ENCODE results near the gene RFX7.

The RFX7 gene

DNA sequence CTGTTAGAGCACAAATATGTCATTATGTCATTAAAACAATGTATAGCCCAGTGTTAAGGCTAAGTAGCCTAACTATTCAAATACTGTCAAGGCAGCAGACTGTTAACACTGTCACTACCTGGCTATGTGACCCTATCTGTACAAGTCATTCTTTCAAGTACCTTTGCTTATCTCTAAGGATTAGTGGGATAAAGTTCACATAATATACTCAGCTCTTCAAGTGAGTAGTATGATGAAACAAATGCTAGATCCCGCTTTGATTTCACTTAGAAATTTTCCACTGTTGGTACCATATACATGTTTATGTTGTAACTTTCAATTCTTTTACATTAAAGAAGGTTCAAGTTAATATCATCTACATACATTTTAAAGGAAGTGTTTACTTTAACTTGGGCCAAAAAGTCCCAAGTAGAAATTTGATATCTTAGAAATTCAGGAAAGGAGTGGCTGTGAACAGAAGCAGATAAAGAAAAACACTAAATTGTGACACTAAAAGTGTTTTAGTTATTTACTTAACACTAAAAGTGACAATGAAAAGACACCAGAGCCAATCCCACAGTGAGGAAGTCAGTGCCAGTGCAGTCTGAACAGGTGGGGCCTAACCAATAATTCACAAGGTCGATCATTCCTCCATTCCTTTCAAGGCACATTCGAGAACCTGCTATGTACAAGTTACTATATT is 4.8 kb upstream of the RFX7 start:
- H3K27ac ChIP-seq, result no peak overlapping the region
- TF ChIP-seq, protein P1, sequence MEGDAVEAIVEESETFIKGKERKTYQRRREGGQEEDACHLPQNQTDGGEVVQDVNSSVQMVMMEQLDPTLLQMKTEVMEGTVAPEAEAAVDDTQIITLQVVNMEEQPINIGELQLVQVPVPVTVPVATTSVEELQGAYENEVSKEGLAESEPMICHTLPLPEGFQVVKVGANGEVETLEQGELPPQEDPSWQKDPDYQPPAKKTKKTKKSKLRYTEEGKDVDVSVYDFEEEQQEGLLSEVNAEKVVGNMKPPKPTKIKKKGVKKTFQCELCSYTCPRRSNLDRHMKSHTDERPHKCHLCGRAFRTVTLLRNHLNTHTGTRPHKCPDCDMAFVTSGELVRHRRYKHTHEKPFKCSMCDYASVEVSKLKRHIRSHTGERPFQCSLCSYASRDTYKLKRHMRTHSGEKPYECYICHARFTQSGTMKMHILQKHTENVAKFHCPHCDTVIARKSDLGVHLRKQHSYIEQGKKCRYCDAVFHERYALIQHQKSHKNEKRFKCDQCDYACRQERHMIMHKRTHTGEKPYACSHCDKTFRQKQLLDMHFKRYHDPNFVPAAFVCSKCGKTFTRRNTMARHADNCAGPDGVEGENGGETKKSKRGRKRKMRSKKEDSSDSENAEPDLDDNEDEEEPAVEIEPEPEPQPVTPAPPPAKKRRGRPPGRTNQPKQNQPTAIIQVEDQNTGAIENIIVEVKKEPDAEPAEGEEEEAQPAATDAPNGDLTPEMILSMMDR (conservative IDR thresholded peaks at IDR 0.05), result no peak

DNA sequence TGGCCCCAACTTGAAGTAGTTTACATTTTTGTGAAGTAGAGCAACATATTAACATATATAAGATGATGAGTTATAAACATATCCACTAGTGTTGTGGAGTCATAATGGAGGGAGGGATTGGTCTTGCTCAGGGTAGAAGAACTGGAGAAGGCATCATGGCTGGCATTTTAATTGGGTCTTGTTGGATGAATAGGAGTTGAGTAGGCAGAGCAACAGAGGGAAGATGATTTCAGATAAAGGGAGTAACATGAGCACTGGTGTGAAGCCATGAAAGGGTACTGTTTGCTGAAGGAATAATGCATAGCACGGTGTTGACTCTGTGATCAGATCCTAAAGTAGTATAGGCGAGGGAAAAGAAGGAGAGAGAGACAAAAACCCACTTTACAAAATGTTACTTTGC is 3.6 kb upstream of the RFX7 start:
- no peak overlapping the region for H3K27ac ChIP-seq
- TF ChIP-seq, protein P1 (conservative IDR thresholded peaks at IDR 0.05), result no peak

DNA sequence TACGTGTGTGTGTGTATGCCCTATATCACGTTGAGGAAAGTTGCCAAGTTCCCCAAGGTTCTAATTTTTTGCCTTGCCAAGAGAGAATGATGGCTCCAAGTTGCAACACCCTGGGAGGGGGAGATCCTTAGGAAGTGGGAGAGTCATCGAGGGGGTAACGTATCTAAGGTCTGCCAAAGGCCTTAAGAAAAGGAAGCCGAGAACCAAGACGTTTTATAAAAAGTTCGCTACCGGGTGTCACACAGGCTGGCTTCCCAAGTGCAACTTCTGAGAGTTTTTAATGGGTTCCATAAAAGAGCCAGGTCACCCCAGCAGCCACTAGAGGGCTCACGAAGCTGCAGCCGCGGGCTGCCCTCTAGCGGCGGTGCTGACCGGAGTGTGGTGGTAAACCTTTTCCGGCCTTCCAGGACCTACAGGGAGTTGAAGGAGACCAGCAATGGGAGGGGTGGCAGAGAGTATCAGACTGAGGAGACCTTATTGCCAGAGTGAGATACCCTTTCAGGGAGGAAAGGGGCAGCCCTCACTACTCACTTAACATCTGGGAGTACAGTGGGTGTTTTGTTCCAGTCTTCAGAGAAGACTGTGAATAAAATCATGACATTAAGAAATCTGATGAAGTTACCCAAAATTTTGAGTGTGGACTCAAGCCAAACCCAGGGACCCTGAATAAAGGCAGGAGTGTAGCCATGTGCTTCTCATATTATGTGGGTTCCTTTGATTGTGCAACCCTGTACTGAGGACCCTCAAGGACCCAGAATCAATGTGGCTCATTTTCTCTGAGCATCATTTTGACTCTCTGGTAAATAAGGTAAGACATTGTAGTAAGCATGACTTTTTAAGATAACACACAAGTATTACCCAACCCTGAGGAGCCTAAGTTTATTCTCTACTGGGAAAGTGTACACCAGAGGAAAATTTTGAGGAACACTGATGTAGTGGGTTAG is 2.5 kb upstream of the RFX7 start:
- H3K27ac ChIP-seq, result no peak overlapping the region
- TF ChIP-seq, protein P1 (conservative IDR thresholded peaks at IDR 0.05), result peak; percentile 99

DNA sequence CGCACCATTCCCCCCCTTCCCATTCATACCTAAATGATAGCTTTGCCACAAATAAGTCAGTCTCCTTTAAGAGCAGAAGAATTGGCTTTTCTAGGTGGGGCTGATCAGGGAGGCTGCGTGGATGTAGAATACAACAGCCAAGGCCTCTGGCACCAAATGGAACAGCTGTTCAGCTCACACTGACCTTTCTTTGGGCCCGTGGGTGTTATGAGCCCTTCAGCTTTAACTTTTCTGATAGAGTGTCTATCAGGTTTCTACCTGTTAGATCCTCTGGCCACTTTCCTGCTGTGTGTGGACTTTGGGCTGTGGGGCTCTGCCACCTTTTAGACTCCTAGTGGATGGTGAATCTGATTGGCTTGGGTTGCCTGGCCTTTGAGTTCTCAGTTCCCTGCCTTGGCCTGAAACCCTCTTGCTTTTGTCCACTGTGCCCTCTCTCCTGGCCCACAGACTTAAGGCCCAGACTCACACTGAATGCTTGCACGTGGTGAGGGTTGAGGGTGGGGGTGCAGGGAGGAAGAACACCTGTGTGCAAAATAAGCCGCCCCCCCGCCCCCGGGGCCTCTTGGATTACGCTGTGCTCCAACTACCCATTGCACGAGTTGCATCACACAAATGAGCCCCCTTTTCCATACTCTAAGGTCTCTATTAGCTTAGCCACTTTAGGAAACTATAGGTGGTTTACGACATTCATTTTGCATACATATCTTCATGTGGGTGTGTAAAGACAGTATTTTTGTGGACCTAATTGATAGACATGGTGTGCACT is 1.3 kb upstream of the RFX7 start:
- TF ChIP-seq, protein P1 (conservative IDR thresholded peaks at IDR 0.05), result no peak
- no peak overlapping the region for H3K27ac ChIP-seq

DNA sequence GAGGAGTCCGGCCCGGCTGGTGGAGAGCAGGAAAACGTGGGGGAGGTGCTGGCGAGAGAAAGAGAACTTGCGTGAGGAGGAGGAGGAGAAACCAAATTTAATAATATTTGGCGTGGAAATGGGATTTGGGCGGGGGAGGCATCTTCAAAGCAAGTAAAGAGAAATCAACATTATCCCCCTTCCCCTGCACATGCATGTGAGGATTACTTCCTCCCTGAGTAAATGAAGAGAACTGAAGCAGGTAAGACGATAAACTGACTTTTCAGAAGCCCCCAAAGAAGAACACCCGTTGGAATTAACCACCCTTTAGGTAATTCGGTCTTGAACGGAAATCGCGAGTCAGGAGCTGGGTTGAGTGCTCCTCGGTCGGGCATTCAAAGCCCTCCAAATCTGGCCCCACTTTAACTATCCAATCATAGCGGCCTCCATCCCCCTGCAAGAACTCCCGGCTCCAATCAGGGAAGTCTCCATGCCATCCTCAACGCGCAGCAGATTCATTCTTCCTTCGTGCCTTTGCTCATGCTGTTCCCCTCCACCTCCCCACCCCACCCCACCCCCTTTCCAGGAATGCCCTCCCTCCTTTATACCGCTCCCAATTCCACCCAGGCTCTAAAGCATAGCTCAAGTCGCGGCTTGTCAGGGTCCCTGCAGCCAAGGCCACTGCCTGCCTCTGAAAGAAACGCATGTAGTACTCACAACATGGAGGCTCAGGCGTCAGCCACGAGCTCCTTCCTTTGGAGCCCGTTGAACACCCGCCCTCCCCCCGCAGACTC is 545 bp upstream of the RFX7 start:
- TF ChIP-seq, protein P1 (conservative IDR thresholded peaks at IDR 0.05), result no peak
- peak overlapping the region; percentile 85 for H3K27ac ChIP-seq

DNA sequence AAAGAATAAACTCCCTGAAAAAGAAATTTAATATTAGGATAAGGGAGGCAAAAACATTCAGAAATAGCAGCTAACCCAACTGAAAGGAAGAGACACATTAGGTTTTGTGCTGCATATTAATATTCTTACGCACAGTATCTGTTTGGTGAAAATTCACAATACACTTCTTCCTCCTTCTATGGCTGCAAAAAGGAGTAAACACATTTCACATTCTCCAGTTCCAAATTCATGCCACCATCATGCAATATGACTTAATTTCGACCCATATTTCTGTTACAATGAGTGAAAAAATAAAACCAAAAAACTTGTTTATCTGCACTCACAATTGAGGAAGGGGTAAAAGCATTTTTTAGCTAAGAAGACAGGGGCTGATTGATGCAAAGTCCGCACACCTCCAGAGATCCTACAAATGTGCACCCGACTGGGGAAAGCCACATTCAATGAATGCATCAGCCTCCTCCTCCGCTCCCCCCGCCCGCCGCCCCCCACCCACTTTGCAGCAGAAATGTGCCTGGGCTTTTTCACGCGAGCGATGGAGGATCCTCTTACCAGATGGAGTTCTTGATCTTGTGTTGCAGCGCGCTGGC is 1.0 kb downstream of the RFX7 start:
- peak overlapping the region; percentile 85 for H3K27ac ChIP-seq
- TF ChIP-seq, protein P1 (conservative IDR thresholded peaks at IDR 0.05), result no peak
